Measurements from ENCODE around the gene PHLPP2.
A peak's percentile ranks its signal among the peaks of the same experiment; 100 is the strongest.
"Not testable (repeated sequence)": the region's sequence is repeated elsewhere in the genome, so short reads cannot be mapped to it uniquely, and the experiment has no call there.

The PHLPP2 gene

DNA sequence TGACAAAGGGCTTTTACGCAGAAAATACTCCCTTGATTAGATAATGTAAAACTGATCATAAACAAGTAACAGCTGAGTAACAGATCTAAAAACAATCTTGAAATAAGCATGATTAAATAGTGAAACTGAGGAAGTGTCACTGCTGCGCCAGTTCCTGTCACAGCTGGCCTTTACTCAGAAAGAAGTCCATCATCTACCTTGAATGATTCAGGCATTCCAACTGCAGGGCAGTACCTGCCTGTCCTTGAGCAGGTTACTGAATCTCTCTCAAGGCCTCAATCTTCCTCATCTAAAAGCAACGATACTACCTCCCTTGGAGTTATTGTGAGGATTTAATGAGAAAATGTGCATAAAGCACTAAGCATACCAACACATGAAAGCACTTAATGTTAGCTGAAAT lies 12.7 kb downstream of the PHLPP2 start:
- no peak for DNase-seq

DNA sequence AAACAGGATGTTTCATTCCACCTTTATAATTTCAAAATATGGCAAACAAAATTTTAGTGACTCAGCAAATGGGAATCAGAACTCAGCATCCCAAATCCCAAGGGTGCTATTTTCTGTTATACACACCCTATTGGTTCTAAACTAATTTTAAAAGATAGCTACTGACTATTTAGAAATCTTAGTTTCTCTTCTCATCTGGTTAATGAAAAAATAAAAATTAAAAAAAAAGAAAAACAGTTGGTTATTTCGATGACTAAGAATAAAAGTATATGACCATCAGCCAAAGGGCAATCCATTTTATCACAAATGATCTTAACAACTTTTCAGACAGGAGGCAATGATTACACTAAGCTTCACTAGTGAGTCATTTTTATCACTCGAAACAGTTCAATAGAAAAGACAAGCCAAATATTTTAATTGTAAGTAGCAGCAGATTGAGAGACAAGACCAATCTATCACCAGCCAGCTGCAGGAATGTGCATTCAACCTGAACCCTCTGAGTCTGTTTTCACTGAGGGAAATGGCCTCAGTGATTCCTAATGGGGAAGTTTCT lies 15.2 kb downstream of the PHLPP2 start:
- DNase-seq: peak; percentile 54

DNA sequence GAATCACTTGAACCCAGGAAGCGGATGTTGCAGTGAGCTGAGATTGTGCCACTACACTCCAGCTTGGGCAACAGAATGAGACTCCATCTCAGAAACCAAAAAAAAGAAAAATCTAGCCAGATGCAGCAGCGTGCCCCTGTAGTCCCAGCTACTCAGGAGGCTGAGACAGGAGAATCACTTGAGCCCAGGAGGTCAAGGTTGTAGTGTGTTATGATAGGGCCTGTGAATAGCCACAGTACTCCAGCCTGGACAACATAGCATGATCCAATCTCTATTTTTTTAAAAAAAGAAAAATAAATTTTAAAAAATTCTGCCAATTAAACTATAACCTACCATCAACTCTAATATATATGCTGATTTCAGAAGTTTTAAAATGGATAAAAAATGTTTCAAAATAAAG lies 15.8 kb downstream of the PHLPP2 start:
- DNase-seq: no peak

DNA sequence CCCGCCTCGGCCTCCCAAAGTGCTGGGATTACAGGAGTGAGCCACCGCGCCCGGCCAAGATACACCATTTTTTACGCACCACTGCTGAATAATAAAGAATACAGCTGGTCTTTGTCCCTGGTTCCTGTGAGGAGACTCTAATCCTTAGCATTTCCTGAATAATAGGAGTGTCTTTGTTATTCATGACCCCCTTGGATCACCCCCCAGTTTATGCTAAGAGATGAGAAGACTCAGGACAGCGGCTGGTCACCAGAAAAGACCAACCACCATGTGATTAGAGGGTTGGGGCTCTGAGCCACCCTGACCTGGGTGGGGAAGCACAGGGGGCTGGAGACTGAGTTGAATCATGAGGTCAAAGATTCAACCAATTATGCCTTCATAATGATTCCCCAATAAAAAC lies 17.3 kb downstream of the PHLPP2 start:
- no peak for DNase-seq

DNA sequence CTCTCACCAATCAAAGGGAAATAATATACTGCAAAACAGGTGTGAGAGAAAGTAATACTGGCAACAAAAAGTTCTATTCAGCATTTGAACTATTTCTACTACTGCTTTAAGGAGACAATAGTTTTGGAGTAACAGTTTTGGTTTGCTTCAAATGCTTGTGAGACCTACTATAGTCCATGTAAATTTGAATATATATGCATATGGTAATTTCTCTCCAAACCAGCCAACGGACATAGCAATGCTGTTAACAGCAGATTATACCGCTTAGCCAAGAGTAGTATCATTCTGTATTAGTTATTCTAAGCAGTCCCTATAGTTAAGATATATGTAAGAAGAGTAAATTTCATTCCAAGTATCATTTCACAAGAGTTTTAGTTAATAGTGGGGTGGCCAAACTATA lies 18.5 kb downstream of the PHLPP2 start:
- no peak for DNase-seq

DNA sequence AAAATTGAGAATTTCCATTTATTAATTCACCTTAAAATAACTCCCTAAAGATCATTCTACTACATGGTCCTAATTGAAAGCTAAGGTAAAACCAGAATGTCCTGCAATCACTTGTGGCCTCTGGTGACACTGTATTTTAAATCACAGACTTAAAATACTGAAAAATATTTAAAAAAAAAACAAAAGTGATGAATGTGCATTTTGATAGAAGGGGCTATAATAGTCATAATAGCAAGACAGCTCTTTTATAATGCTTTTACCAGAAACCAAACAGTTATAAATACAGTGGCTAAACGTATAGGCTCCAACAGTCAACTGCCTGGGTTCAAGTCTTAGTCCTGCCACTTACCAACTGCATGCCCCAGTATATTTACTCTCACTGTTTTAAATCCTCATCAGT lies 21.2 kb downstream of the PHLPP2 start:
- DNase-seq: no peak

DNA sequence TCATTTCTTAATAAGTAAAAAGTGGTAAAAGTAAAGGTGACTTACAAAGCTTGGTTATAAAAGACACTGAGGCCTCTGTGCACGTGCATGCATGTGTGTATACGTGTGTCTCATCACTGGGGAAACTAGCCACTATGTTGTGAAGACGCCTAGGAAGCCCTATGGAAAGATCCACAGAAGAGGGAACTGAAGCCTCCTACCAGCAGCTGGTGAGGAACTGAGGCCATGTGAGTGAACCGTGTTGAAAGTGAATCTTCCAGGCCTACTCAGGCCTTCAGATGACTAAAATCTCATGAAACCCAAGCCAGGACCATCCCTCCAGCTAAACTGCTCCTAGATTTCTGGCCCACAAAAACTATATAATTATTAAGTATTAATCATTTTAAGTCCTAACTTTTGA lies 23.7 kb downstream of the PHLPP2 start:
- no peak for DNase-seq

DNA sequence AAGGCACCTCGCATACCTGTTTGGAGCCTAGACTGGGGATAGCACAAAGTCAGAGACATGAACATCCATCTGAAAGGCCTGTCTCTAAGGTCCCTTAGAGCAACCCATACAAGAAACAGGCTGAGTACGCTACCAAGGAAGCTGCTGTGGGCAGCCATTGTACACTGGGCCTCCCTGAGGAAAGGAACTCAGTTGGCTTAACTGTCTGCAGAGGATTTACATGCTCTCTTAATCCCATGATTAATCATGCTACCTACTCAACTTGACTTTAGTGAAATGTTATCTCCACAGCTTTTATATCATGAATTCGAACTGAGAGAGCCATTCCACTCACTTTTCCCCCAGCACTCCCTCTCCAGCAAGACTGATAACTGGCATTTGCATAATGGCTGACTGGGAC lies 26.0 kb downstream of the PHLPP2 start:
- no peak for DNase-seq

DNA sequence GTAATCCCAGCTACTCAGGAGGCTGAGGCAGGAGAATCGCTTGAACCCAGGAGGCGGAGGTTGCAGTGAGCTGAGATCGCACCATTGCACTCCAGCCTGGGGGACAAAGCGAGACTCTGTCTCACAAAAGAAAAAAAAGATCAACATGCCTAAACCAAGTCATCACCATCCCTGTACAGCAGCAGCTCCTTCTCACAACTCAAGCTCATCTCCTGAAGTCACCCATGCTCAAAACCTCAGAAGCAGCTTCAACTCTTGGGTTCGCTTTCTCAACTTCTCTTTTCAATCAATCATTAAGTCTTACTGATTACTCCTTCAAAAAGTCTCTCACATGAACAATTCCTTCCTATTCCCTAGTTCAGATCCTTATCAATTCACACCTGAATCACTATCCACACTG lies 31.3 kb downstream of the PHLPP2 start:
- DNase-seq: no peak

DNA sequence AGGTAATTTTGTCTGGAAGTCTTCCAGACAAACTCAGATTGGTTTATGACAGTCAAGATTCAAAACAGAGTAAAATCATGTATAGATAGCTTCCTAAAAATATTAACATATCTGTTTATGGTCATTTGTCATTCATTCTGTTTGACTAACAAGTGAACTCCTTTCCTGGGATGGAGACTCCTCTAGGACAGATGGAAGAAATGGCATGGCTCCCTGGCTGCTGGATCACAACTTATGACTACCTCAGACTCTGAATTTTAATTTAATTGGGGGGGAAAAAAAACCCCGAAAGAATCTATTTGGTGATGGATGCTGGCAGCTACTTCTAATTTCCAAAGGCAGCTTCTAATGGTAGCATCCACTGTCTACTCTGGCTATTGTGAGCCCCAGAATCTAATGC lies 34.6 kb downstream of the PHLPP2 start:
- DNase-seq: no peak

DNA sequence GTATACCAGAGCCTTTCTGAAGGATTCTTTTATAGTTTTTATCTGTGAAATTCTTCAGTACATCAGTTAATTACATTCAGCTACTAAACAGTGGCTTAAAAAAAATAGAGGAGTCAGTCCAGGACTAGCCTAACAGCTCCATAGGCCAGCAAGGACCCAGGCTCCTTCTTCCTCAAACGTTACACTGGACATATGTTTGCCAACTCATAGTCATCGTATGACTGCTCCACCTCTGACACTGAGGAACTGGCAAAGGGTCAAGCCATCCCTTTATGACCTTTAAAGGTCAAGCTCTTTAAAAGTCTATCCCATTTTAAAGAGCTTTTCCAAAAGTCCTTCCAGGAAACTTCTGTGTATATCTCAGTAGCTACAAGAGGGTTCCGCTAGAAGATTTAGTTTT lies 36.6 kb downstream of the PHLPP2 start:
- no peak for DNase-seq

DNA sequence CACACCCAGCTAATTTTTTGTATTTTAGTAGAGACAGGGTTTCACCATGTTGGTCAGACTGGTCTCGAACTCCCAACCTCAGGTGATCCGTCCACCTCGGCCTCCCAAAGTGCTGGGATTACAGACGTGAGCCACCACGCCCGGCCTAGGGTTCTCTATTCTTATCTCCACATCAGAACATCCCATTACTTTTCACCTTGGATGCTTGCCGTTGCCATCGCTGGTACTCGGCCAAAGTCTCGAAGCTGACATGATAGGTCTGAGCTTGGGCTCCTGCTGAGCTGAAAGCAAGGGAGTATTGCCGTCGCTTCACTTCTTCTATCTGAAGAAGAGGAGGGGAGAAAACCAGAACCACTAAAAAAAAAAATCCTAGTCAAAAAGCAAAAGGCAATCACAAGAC lies 40.2 kb downstream of the PHLPP2 start:
- DNase-seq: not testable (repeated sequence)

DNA sequence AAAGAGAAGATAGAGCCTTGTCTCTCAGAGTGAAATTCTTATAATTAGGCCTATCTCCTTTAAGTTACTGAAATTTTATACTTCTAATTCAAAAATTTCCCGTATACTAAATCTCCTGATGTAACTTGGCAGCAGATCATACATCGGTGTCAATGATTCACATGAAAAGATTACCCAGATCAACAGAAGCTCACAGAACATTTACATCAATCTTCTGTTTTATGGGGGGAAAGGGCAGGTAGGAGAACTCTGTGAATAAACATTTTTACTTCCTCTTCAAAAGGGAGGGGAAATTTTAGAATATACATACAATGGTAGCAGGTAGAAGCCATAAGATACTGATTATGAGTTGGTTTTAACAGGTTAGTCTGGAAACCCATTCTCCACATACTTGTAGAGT lies 43.1 kb downstream of the PHLPP2 start:
- no peak for DNase-seq

DNA sequence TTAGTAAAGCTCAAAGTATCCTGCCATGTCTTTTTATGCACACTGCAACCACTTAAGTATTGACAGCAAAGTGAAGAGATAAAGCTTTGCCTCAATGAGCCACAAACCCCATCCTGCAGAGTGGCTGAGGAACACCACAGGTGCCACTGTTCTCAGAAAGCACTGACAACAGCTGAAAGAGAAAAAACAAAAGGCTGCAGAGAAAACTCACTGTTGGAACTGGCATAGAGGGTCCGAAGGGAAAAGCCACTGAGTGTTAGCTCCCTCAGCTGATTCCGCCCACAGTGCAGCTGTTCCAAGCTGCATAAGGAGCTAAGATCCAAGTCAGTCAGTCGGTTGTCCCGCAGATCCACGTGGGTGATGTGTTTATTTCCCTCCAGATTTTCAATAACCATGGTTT lies 48.3 kb downstream of the PHLPP2 start:
- no peak for DNase-seq

DNA sequence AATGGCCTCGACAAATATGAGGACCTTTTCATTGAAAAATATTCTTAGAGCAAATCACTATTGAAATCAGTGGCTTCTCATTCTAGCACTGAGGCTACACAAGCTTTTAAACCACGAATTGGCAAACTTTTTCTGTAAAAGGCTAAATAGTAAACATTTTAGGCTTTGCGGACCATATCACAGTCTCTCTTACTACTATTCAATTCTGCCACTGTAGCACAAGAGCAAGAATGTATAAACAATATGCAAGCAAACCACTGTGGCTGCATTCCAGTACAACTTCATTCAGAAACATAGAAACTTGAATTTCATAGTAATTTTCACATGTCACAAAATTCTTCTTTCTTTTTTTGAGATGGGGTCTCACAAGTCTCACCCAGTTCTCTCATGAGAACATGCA lies 49.1 kb downstream of the PHLPP2 start:
- DNase-seq: no peak

DNA sequence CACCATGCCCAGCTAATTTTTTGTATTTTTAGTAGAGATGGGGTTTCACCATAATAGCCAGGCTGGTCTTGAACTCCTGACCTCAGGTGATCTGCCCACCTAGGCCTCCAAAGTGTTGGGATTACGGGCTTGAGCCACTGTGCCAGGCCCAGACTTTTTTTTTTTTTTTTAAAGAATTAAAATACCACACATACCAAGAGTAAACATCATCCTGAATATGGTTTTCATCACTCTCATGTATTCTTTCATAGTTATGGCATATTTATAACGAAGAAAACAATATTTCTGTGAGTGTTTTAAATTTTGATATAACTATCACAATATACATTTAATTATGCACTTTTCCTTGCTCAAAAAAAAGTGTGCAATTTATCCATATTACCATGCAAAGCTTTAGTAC lies 50.3 kb downstream of the PHLPP2 start:
- no peak for DNase-seq

DNA sequence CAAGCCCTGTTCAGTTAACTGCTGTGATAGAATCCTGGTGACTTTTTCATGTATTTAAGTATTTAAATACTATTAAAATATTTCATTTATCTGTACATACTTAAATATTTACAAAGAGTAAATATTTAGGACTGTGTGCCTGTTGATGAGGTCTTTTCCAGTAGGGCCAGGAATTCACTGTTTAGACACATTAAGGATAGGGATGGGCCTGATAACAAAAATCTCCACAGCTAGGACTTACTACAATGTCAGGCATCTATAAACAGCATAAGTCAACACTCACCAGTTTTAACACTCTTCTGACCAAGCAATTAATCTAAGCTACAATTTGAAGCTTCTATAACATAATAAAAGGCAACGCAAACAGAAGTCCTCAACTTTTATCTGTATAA lies 50.9 kb downstream of the PHLPP2 start:
- no peak for DNase-seq

DNA sequence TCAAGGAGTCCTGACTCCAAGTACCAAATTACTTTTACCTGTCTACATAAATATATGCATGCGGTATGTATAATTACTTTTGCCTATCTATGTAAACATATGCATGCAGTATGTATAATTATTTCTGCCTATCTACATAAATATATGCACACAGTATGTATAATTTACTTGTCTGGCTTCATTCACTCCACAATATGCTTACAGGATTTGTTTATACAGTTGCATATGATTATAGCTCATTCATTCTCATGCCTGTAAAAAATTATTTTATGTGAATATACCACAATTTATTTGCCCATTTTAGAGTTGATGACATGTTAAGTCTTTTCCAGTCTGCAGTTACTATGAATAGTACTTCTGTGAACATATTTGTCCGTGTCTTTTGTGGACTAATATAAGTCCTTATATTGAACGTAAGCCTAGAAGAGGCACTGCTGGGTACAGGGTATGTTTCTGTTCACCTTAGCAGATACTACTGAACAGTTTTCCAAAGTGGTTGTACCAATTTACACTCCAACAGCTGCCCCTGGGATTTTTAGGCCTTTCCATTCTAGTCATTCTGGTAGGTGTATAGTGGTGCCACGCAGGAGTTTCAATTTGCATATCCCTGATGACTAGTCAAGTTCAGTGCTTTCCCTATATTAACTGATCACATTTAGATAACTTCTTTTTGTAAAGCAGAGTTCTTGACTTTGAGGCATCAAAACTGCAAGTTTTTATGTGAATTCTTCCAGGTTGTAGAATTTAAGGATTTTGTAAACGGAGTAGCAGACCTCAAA lies 51.5 kb downstream of the PHLPP2 start:
- DNase-seq: no peak

DNA sequence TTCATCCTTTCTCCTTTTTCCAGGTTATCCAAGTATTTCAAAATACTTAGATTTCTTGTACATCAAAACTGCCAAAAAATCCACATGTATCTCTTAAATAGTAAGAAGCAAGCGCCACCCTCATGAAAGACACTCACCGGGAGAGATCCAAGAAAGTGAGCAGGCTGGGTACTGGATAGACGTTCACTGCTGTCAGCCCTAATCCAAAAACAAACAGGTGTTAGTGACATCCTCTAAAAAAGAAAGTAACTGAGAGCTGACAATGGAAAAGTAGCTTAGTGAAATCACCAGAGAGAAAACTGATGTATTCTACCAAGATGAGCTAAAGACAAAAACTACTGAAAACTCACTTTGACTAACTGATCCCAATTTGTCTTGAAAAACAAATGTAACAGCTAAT lies 52.4 kb downstream of the PHLPP2 start:
- DNase-seq: no peak

DNA sequence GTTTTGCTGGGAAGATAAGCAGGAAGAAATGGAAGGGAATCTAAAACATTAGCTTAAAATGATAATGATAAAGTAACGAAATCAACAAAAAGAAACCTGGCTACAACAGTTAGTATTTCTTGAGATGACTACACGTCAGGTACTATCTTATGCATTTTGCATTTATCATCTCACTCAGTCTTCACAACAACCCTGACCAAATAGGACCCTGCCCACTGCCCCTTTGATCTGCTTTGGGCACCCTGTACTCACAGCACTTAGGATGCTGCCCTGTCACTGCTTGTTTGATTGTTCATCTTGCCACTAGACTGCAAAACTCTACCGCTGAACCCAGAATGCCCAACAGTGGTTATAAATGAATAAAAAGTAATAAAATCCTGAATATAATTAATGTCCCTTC lies 53.3 kb downstream of the PHLPP2 start:
- DNase-seq: no peak

DNA sequence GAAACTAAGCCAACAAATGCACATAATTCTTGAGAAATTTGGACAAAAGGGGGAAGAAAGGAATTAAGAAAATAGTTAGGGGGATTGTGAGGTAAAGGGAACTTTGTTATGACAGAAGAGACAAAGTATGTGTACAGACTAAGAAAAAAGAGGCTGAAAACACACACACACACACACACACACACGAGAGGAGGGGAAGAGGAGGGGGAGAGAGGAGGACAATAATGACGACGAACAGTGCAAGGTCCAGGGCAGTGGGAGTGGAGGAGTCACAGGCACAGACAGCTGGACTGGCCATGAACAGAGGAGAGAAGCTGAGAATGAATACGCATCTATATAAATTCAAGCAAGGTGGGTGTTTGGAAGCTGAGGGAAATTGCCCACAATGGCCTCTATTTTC lies 54.0 kb downstream of the PHLPP2 start:
- DNase-seq: no peak

DNA sequence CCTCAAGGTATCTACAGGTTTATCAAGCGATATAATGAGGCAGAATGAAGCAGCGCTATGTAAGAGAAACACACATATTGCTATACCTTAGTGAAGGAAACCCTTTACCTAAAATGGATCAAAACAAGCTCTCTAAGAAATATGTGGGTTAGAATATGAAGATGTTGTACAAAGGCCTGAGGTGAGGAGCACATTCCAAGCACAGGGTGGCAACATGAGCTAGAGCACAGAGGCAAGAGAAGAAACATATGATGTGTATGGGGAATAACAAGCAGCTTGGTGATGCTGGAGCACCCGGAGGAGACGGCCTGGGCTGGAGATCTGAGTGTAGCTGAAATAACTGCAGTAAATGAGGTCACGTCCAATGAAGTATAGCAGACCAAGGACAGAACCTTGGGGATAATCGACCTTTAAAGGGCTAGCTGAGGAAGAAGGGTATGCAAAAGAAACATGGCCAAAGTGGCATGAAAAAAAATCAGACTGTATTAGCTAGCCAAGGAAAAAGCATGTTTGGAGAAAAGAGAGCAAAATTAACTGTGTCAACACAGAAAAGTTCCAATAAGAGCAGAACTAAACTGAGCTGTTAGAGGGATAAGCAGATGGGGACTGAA lies 54.5 kb downstream of the PHLPP2 start:
- DNase-seq: no peak

DNA sequence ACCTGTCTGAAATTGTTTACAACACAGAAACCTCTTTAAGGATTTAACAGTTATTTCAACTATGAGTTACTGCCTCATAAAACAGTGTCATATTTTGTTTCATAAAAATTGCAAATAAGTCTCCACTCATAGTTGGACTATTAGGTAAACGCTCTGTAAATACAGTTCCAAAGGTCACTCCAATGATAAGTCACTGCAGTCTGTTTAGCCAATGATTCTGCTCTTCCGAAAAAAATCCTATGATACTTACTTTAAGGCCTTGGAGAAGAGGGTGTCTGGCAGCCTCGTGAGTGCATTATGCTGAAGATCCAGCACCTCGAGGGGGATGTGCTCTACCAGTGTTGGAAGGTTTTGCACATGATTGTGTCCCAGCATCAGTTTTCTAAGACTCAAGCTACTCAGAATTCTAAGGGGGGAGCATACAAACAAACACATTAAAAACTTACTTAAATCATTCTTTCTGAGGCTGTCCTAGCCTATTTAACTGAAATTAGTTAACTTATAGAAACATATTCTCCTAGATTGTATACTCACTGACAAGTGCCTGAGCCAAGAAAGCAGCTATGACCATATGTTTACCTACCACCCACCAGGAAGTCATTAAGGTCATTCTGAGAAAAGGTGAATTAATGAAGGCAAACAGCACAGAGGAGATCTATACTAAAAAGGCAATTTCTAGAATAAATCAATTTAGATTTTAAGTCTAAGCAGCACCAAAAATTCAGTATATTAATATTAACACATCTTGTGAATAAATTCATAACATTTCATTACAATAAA lies 57.4 kb downstream of the PHLPP2 start:
- no peak for DNase-seq

DNA sequence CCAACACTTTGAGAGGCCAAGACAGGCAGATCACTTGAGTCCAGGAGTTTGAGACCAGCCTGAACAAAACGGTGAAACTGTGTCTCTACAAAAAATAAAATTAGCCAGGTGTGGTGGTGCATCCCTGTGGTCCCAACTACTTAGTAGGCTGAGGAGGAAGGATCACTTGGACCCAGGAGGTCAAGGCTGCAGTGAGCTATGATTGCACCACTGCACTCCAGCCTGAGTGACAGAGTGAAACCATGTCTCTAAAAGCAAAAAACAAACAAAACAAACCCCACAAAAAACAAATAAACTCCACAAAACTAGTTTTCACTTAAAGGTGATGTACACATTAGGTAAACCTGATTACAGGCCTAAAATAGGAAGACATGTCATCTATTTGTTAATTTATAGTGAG lies 58.2 kb downstream of the PHLPP2 start:
- DNase-seq: no peak

Measured in NCI-H226 (cell line).